Stimulated activated memory B cell treated with anti-CD40 and anti-IgM and Interleukin-4, amounts not matched to agents 10 μg/mL and 1 μg/mL and 100 μg/mL, for 72 hours (primary cell): ENCODE measurements around the gene CD44.

Source experiments
- ATAC-seq: fragments of 150-1000 bp; cut with Tn5 transposase; 2 replicates; pipeline ENCODE4 v1.10.0; 2021
- H3K27ac Mint-ChIP-seq: one replicate; pipeline ENCODE4 v1.8.0; 2022; ENCODE audit warnings: mild to moderate bottlenecking, mixed read lengths
- H3K27me3 Mint-ChIP-seq: one replicate; pipeline ENCODE4 v1.8.0; 2022; ENCODE audit warnings: mixed read lengths
- H3K36me3 Mint-ChIP-seq: one replicate; pipeline ENCODE4 v1.8.0; 2022; ENCODE audit warnings: mixed read lengths
- H3K4me1 Mint-ChIP-seq: one replicate; pipeline ENCODE4 v1.8.0; 2022; ENCODE audit warnings: mixed read lengths
- H3K4me3 Mint-ChIP-seq: one replicate; pipeline ENCODE4 v1.8.0; 2022; ENCODE audit warnings: mild to moderate bottlenecking, moderate library complexity, mixed read lengths
- H3K9me3 Mint-ChIP-seq: one replicate; pipeline ENCODE4 v1.8.0; 2022; ENCODE audit warnings: mixed read lengths

The CD44 gene

DNA sequence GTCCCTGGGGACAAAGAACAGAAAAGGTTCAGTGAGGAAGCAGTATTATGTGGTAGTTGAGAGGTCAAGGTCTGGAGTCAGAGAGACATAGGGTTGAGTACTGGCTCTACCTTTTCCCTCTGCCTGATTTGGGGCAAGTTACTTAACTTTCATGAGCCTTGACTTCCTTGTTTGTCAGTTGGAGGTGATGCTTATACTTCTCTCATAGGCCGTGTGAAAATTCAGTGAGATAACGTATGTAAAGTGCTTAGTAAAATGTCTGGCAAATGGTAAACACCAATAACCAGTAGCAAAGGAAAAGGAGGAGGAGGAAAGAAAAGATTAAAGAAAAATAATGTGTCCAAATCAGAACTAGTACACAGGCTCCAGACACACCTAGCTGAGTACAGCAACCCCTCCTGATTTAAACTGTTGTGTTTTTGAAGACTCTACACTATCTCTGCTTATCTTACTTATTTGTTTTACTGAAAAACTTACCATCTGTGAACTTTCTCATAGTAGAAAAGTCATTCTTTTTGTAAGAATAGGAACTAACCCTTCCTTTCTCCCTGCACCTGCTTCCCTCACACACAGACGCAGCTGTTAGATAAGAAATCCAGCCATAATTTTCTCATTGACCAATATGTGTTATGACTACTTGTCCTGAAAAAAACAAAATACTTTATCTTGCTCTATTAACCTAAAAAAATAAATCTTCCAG is 126.9 kb downstream of the CD44 start:
- H3K9me3 Mint-ChIP-seq, result no peaks in the 10 kb centered on the region
- no peak overlapping the region for H3K4me3 Mint-ChIP-seq
- no peak overlapping the region for H3K27ac Mint-ChIP-seq
- no peaks in the 10 kb centered on the region for H3K27me3 Mint-ChIP-seq
- no peak for ATAC-seq
- no peaks in the 10 kb centered on the region for H3K36me3 Mint-ChIP-seq
- peaks cover 15% of the 10 kb centered on the region for H3K4me1 Mint-ChIP-seq

DNA sequence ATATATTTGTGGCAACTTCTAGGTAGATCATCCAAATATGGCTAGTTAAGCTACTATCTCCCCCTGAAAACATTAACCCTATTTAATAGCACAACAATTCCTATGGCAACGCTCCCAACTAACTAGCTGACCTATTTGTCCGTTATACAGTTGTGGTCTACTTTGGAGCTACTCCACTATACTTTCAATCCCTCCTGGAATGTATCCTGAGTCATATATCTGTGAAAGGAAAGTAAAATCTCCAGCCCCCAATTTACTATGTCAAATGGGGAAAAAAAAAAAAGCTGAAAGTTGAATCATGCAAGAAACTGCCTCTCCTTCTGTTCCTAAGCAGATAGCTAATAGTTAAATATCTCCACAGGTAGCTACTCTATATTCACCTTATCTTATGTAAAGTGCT is 128.5 kb downstream of the CD44 start:
- H3K27ac Mint-ChIP-seq, result no peak overlapping the region
- ATAC-seq, result no peak
- peaks cover 31% of the 10 kb centered on the region for H3K4me1 Mint-ChIP-seq
- H3K27me3 Mint-ChIP-seq, result no peaks in the 10 kb centered on the region
- H3K9me3 Mint-ChIP-seq, result peaks cover 4% of the 10 kb centered on the region
- no peaks in the 10 kb centered on the region for H3K36me3 Mint-ChIP-seq
- H3K4me3 Mint-ChIP-seq, result no peak overlapping the region

DNA sequence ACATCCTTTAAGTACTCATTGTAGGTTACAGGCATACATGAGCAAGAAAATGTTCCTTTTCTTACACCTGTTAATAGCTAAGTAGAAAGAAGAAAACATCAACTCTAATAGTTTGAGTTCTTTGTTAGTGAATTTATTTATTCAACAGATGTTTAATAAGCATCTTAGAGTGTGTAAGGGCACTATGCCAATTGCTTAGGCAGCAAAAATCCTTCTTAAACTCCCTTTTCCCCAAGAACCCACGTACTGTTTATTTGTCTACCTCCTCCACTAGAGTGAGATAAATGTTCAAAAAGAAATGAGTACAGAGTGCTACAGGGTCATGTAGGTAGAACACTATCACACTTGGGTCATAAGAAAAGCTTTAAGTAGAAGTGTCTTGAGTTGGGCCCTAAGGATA is 131.4 kb downstream of the CD44 start:
- H3K4me1 Mint-ChIP-seq, result peaks cover 46% of the 10 kb centered on the region

DNA sequence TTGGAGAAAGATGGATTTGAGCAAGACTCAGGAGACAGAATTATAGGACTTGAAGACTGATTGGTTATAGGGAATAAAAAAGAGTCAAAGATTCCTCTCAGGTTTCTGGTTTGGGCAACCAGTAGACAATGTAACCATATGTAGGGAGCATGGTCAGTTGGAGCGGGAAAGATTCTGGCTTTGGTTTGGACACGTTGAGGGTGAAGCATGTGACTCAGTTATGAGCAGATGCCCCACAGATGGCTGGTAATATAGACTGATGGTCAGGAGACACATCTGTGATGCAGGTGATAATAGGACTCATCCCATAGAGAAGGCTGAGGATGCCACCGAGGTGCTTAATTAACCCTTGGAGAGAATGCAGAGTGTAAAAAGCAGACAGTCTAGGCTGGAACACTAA is 132.1 kb downstream of the CD44 start:
- Mint-ChIP-seq H3K4me1 (peaks cover 44% of the 10 kb centered on the region), H3K36me3 (no peaks in the 10 kb centered on the region), H3K27ac (no peak overlapping the region), H3K27me3 (no peaks in the 10 kb centered on the region), H3K9me3 (peaks cover 4% of the 10 kb centered on the region), H3K4me3 (no peak overlapping the region)
- ATAC-seq, result no peak

More for the DNA sequence above, 131.4 kb downstream of the CD44 start:
- peaks cover 4% of the 10 kb centered on the region for H3K9me3 Mint-ChIP-seq
- no peaks in the 10 kb centered on the region for H3K36me3 Mint-ChIP-seq
- ATAC-seq, result no peak
- no peaks in the 10 kb centered on the region for H3K27me3 Mint-ChIP-seq
- H3K27ac Mint-ChIP-seq, result no peak overlapping the region
- no peak overlapping the region for H3K4me3 Mint-ChIP-seq

DNA sequence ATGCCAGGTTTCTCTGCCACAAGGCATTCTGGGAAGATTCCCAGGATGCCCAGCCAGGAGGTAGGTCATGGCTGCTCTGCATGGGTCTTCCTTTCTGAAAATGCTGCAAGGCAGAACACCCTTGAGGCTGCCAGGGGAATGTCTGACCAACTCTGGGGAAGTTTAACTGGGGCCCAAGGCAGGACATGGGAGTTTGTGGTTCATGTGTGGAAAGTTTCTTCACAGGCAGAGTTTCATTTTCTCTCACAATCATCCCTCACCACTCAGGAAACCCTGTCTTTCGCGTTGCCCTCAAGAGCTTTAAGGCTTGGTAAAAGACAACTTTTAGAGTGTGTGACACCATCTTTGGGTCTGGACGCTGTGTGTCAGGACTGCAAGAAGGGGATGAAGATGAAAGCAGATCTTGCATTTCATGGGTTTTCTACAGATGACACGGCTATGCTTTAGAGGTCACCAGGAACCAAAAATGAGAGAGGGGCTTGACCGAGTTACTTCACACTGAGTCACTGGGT is 133.5 kb downstream of the CD44 start:
- Mint-ChIP-seq H3K4me1 (peaks cover 44% of the 10 kb centered on the region), H3K36me3 (no peaks in the 10 kb centered on the region), H3K4me3 (peak overlapping the region; percentile 27), H3K27me3 (no peaks in the 10 kb centered on the region), H3K9me3 (peaks cover 4% of the 10 kb centered on the region), H3K27ac (peak overlapping the region; percentile 1)
- peak; percentile 88 for ATAC-seq

DNA sequence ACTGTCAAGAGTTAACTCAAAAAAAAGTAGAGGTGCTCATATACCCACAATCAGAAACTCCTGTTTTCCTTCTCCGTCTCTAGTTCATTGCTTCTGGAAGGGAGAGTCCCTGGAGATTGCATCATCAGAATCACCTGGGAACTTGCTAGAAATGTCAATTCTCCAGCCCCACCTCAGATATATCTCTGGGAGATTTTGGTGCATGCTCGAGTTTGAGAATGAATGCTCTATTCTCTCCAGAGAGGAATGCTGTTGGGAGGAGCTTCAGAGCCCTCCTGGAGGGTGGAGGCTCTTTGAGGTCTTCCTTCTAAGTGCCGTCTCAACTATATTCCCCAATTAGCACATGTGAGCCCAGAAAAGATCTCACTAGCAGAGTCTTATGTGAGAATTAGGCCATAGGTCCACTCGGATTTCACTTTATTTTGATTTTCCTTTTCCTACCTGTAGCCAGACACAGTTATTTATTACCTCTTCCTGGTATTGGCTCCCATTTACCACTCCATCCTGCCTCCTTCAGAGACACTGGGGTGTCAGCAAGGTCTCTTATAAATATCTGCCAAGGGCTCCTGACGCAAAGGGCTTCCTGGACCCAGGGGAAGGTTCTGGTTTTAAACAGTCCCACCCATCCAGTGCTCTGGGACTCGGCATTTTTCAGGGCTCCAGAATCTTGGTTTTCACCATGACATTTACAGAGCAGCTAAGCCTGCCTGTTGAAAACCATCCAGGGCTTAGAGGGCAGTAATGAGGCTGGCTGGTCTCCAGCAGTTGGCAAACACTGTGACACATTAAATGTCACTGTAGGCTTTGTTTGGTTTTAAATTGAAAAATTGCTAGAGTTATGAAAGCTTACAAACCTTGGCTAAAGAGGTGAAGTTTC is 136.2 kb downstream of the CD44 start:
- Mint-ChIP-seq H3K4me3 (no peak overlapping the region), H3K27me3 (no peaks in the 10 kb centered on the region), H3K9me3 (peaks cover 6% of the 10 kb centered on the region), H3K27ac (no peak overlapping the region), H3K36me3 (no peaks in the 10 kb centered on the region), H3K4me1 (peaks cover 50% of the 10 kb centered on the region)
- ATAC-seq, result no peak

DNA sequence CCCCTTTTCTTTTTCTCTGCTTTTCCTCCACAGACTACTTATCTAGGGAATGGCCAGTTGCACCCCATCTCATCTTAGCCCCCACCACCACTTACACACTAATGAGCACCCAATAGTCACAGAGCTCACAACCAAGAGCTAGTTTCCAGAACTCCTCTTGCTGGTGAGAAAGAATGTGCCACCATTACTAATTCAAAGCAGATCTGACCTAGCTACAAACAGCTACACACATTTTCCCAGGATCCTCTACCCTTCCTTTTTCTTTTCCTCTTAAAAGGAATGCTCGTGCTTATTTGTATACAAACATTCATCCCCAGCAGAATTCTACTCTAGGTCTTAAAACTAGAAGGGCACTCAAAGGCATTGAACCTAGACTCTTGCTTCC is 136.8 kb downstream of the CD44 start:
- H3K27ac Mint-ChIP-seq, result peak overlapping the region; percentile 14
- ATAC-seq, result no peak

DNA sequence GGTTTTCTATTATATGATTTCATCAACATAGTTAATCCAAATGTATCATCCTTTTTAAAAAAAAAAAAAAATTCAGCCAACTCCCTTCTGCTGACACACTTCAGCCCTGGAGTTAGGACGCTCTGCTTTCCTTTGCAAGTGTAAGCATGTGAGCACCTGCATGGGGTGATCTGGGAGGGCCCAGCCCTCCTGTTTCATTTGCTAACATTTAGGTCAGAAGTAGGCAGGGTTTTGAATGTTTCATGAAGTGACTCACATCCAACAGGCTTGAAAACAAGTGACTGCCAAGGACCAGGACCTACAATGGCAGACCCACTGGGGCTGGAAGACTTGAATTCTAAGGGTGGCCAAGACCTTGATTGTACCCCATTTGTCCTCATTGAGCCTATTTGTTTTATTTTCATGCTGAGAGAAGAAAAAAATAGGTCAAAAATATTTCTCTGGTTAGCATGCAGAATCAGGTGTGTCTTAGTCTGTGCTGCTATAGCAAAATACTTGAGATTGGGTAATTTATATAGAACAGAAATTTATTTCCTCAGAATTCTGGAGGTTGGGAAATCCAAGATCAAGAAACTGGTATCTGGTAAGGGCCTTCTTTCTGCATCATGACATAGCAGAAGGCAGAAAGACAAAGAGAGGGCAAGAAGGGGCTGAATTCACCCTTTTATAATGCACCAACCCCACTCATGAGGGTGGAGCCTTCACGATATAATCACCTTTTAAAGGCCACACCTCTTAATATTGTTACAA is 137.6 kb downstream of the CD44 start:
- Mint-ChIP-seq H3K27me3 (no peaks in the 10 kb centered on the region), H3K4me1 (peaks cover 39% of the 10 kb centered on the region), H3K36me3 (no peaks in the 10 kb centered on the region), H3K9me3 (peaks cover 6% of the 10 kb centered on the region), H3K27ac (peak overlapping the region; percentile 14), H3K4me3 (no peak overlapping the region)
- ATAC-seq, result no peak

More for the DNA sequence above, 136.8 kb downstream of the CD44 start:
- no peak overlapping the region for H3K4me3 Mint-ChIP-seq
- no peaks in the 10 kb centered on the region for H3K27me3 Mint-ChIP-seq
- no peaks in the 10 kb centered on the region for H3K36me3 Mint-ChIP-seq
- peaks cover 6% of the 10 kb centered on the region for H3K9me3 Mint-ChIP-seq
- peaks cover 47% of the 10 kb centered on the region for H3K4me1 Mint-ChIP-seq

DNA sequence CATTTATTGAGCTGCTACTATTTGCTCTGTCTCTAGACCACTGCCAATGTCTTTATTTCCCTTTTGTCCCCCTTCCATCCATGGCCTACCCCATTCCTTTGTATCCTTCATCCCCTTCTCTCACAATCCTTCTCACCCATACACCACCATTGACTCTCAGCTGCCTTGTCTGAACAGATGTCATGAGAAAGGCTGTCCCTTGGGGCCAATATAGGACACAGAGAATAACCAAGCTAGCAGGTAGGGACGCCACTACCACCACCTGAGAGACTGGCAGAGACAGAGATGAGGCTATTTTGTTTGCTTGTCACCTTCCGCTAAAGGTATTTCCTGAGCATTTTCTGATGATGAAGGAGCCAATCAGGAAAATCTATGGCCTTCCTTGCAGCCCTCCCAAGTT is 138.9 kb downstream of the CD44 start:
- H3K4me1 Mint-ChIP-seq, result peaks cover 31% of the 10 kb centered on the region
- no peaks in the 10 kb centered on the region for H3K36me3 Mint-ChIP-seq
- H3K4me3 Mint-ChIP-seq, result no peak overlapping the region
- H3K9me3 Mint-ChIP-seq, result peaks cover 3% of the 10 kb centered on the region
- H3K27ac Mint-ChIP-seq, result no peak overlapping the region
- ATAC-seq, result peak; percentile 55
- H3K27me3 Mint-ChIP-seq, result no peaks in the 10 kb centered on the region

DNA sequence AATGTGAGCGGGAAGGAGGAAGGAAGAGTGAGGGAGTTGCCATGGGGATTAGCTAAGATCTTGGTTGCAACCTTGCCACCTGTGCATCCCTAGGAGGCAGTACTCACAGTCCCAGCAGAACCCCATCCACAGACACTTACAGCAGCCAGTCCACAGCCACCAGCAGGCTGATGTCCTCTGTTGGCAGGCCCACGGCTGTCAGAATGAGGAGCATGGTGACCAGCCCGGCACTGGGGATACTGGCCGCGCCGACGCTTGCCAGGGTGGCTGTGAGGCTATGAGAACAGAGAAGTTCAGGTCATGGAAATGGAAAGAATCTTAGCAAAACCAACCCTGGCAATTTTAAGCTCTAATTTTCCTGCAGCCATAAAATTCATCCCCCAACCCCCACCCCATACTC is 141.8 kb downstream of the CD44 start:
- no peak for ATAC-seq
- Mint-ChIP-seq H3K36me3 (no peaks in the 10 kb centered on the region), H3K9me3 (peaks cover 3% of the 10 kb centered on the region), H3K27ac (no peak overlapping the region), H3K4me1 (peaks cover 21% of the 10 kb centered on the region), H3K4me3 (no peak overlapping the region), H3K27me3 (no peaks in the 10 kb centered on the region)

DNA sequence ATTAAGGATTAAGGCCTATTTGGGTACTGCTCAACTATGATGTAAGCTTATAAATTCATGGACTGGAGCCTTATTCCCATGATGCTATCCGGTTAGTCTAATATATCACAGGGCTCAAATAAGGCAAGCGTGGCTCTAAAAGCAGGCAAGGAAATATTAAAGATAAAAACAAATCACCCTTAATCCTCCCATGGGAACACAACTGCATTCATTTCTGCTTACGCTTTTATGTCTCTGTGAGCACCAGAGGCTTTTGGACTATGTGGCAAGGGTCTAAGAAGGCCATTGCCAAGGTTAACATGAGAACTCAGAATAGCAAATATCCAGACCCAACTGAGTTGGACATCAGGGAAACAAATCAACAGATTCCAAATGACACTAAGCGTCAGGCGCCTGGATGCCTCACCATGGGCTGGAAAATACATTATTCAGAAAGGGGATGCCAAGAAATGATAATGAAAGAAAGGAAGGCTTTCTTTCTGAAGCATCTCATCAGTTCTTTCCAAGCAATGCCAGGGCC is 142.3 kb downstream of the CD44 start:
- Mint-ChIP-seq H3K4me3 (no peak overlapping the region), H3K27me3 (no peaks in the 10 kb centered on the region), H3K4me1 (peaks cover 16% of the 10 kb centered on the region), H3K9me3 (peaks cover 3% of the 10 kb centered on the region), H3K27ac (no peak overlapping the region), H3K36me3 (no peaks in the 10 kb centered on the region)
- ATAC-seq, result no peak
